ENCODE measurements around the gene RTN4RL2. TPM values are rescaled to one million over a fixed set of nuclear protein-coding genes. Genes with fewer than 3 reads are reported as not detected.
"Not testable (repeated sequence)": the region's sequence is repeated elsewhere in the genome, so short reads cannot be mapped to it uniquely, and the experiment has no call there.

The RTN4RL2 gene
- total RNA-seq, 1 donor from 2014 or later: 0.62 TPM

- Mint-ChIP-seq H3K9me3 (ENCODE audit: unreplicated experiment) (no peaks in the 10 kb centered on the region), H3K36me3 (ENCODE audit: low read depth, unreplicated experiment) (no peaks in the 10 kb centered on the region), H3K27ac (ENCODE audit: unreplicated experiment) (no peak overlapping the region)
Observed at GRCh38 chr11:57438345-57439285, 21.7 kb upstream of the RTN4RL2 start.

GRCh38 chr11:57439786-57440185 lies 20.5 kb upstream of the RTN4RL2 start:
- DNase-seq (ENCODE audit: low spot score): no peak

More at GRCh38 chr11:57438345-57439285, 21.7 kb upstream of the RTN4RL2 start:
- no peak overlapping the region for H3K4me3 Mint-ChIP-seq (ENCODE audit: unreplicated experiment)
- peaks cover 7% of the 10 kb centered on the region for H3K27me3 Mint-ChIP-seq (ENCODE audit: unreplicated experiment)
- no peak for TF ChIP-seq CTCF (IDR thresholded peaks at IDR 0.05; ENCODE audit: unreplicated experiment)
- no peak for DNase-seq (ENCODE audit: low spot score)
- H3K4me1 Mint-ChIP-seq (ENCODE audit: unreplicated experiment): peaks cover under 1% of the 10 kb centered on the region

GRCh38 chr11:57440744-57441414 lies 19.4 kb upstream of the RTN4RL2 start:
- H3K4me3 Mint-ChIP-seq (ENCODE audit: unreplicated experiment): no peak overlapping the region
- TF ChIP-seq CTCF (IDR thresholded peaks at IDR 0.05; ENCODE audit: unreplicated experiment): no peak
- H3K27ac Mint-ChIP-seq (ENCODE audit: unreplicated experiment): no peak overlapping the region
- DNase-seq (ENCODE audit: low spot score): no peak
- peaks cover 7% of the 10 kb centered on the region for H3K27me3 Mint-ChIP-seq (ENCODE audit: unreplicated experiment)
- H3K9me3 Mint-ChIP-seq (ENCODE audit: unreplicated experiment): no peaks in the 10 kb centered on the region
- H3K4me1 Mint-ChIP-seq (ENCODE audit: unreplicated experiment): no peaks in the 10 kb centered on the region
- H3K36me3 Mint-ChIP-seq (ENCODE audit: low read depth, unreplicated experiment): no peaks in the 10 kb centered on the region

More at GRCh38 chr11:57439786-57440185, 20.5 kb upstream of the RTN4RL2 start:
- H3K27me3 Mint-ChIP-seq (ENCODE audit: unreplicated experiment): peaks cover 7% of the 10 kb centered on the region
- no peak for TF ChIP-seq CTCF (IDR thresholded peaks at IDR 0.05; ENCODE audit: unreplicated experiment)
- no peaks in the 10 kb centered on the region for H3K4me1 Mint-ChIP-seq (ENCODE audit: unreplicated experiment)
- no peak overlapping the region for H3K4me3 Mint-ChIP-seq (ENCODE audit: unreplicated experiment)
- H3K36me3 Mint-ChIP-seq (ENCODE audit: low read depth, unreplicated experiment): no peaks in the 10 kb centered on the region
- no peak overlapping the region for H3K27ac Mint-ChIP-seq (ENCODE audit: unreplicated experiment)
- no peaks in the 10 kb centered on the region for H3K9me3 Mint-ChIP-seq (ENCODE audit: unreplicated experiment)

- Mint-ChIP-seq H3K9me3 (ENCODE audit: unreplicated experiment) (no peaks in the 10 kb centered on the region), H3K27me3 (ENCODE audit: unreplicated experiment) (no peaks in the 10 kb centered on the region), H3K27ac (ENCODE audit: unreplicated experiment) (no peak overlapping the region), H3K4me3 (ENCODE audit: unreplicated experiment) (no peak overlapping the region), H3K36me3 (ENCODE audit: low read depth, unreplicated experiment) (no peaks in the 10 kb centered on the region), H3K4me1 (ENCODE audit: unreplicated experiment) (no peaks in the 10 kb centered on the region)
- no peak for DNase-seq (ENCODE audit: low spot score)
- no peak for TF ChIP-seq CTCF (IDR thresholded peaks at IDR 0.05; ENCODE audit: unreplicated experiment)
Observed at GRCh38 chr11:57444362-57445121, 15.8 kb upstream of the RTN4RL2 start.

GRCh38 chr11:57445122-57445394 lies 15.3 kb upstream of the RTN4RL2 start:
- not testable (repeated sequence) for DNase-seq (ENCODE audit: low spot score); H3K4me1 Mint-ChIP-seq (ENCODE audit: unreplicated experiment); H3K9me3 Mint-ChIP-seq (ENCODE audit: unreplicated experiment); H3K27ac Mint-ChIP-seq (ENCODE audit: unreplicated experiment); H3K36me3 Mint-ChIP-seq (ENCODE audit: low read depth, unreplicated experiment); H3K4me3 Mint-ChIP-seq (ENCODE audit: unreplicated experiment); H3K27me3 Mint-ChIP-seq (ENCODE audit: unreplicated experiment)
